ENCODE results near the gene TGIF2. TPM values are rescaled to one million over a fixed set of nuclear protein-coding genes. Genes with fewer than 3 reads are reported as not detected.

The TGIF2 gene
- total and polyA plus RNA-seq, 9 donors = 18.0 to 31.1 (median 24.8) TPM

GRCh38 chr20:36547186-36548005 is 26.0 kb upstream of the TGIF2 start:
- peaks cover 52% of the 10 kb centered on the region for H3K36me3 ChIP-seq (ENCODE audit: control insufficient read depth, insufficient read depth, low read length)

GRCh38 chr20:36548006-36548315 is 25.4 kb upstream of the TGIF2 start:
- no peaks in the 10 kb centered on the region for H3K9me3 ChIP-seq (replicated peaks; ENCODE audit: control insufficient read depth, low read depth, low read length)
- no peaks in the 10 kb centered on the region for H3K27me3 ChIP-seq (ENCODE audit: control insufficient read depth, insufficient read depth, low read length)
- H3K4me3 ChIP-seq (ENCODE audit: low read length) = no peak overlapping the region
- DNase-seq = no peak
- H3K36me3 ChIP-seq (ENCODE audit: control insufficient read depth, insufficient read depth, low read length) = peaks cover 52% of the 10 kb centered on the region
- 64% methylated on average over 7 of the region's 12 CpGs for WGBS (ENCODE audit: insufficient coverage)
- H3K27ac ChIP-seq (ENCODE audit: low read length) = no peak overlapping the region
- H3K4me1 ChIP-seq (ENCODE audit: control insufficient read depth, insufficient read depth, low read length) = peaks cover 32% of the 10 kb centered on the region

More at GRCh38 chr20:36547186-36548005, 26.0 kb upstream of the TGIF2 start:
- H3K27ac ChIP-seq (ENCODE audit: low read length) = no peak overlapping the region
- no peaks in the 10 kb centered on the region for H3K27me3 ChIP-seq (ENCODE audit: control insufficient read depth, insufficient read depth, low read length)
- peaks cover 37% of the 10 kb centered on the region for H3K4me1 ChIP-seq (ENCODE audit: control insufficient read depth, insufficient read depth, low read length)
- DNase-seq = no peak
- no peaks in the 10 kb centered on the region for H3K9me3 ChIP-seq (replicated peaks; ENCODE audit: control insufficient read depth, low read depth, low read length)
- H3K4me3 ChIP-seq (ENCODE audit: low read length) = no peak overlapping the region
- WGBS (ENCODE audit: insufficient coverage) = 80% methylated on average over 8 of the region's 12 CpGs

- H3K36me3 ChIP-seq (ENCODE audit: control insufficient read depth, insufficient read depth, low read length) = peaks cover 48% of the 10 kb centered on the region
- no peaks in the 10 kb centered on the region for H3K27me3 ChIP-seq (ENCODE audit: control insufficient read depth, insufficient read depth, low read length)
- no peak for DNase-seq
- no peak overlapping the region for H3K27ac ChIP-seq (ENCODE audit: low read length)
- 78% methylated on average over 11 of the region's 23 CpGs for WGBS (ENCODE audit: insufficient coverage)
- no peak overlapping the region for H3K4me3 ChIP-seq (ENCODE audit: low read length)
- peaks cover 22% of the 10 kb centered on the region for H3K4me1 ChIP-seq (ENCODE audit: control insufficient read depth, insufficient read depth, low read length)
- no peaks in the 10 kb centered on the region for H3K9me3 ChIP-seq (replicated peaks; ENCODE audit: control insufficient read depth, low read depth, low read length)
These were observed 24.4 kb upstream of the TGIF2 start for GRCh38 chr20:36548704-36549627.

- Histone ChIP-seq H3K27ac (ENCODE audit: low read length) (no peak overlapping the region), H3K36me3 (ENCODE audit: control insufficient read depth, insufficient read depth, low read length) (peaks cover 44% of the 10 kb centered on the region), H3K27me3 (ENCODE audit: control insufficient read depth, insufficient read depth, low read length) (no peaks in the 10 kb centered on the region), H3K4me1 (ENCODE audit: control insufficient read depth, insufficient read depth, low read length) (peaks cover 16% of the 10 kb centered on the region), H3K9me3 (replicated peaks; ENCODE audit: control insufficient read depth, low read depth, low read length) (no peaks in the 10 kb centered on the region), H3K4me3 (ENCODE audit: low read length) (no peak overlapping the region)
- WGBS (ENCODE audit: insufficient coverage) = 100% methylated on average over 1 of the region's 9 CpGs
- DNase-seq = no peak
These were observed 23.8 kb upstream of the TGIF2 start for GRCh38 chr20:36549628-36549941.

- 79% methylated on average over 14 of the region's 16 CpGs for WGBS (ENCODE audit: insufficient coverage)
- no peaks in the 10 kb centered on the region for H3K27me3 ChIP-seq (ENCODE audit: control insufficient read depth, insufficient read depth, low read length)
- peaks cover 39% of the 10 kb centered on the region for H3K36me3 ChIP-seq (ENCODE audit: control insufficient read depth, insufficient read depth, low read length)
- no peak for DNase-seq
- peaks cover 11% of the 10 kb centered on the region for H3K4me1 ChIP-seq (ENCODE audit: control insufficient read depth, insufficient read depth, low read length)
- no peak overlapping the region for H3K27ac ChIP-seq (ENCODE audit: low read length)
- H3K4me3 ChIP-seq (ENCODE audit: low read length) = no peak overlapping the region
- no peaks in the 10 kb centered on the region for H3K9me3 ChIP-seq (replicated peaks; ENCODE audit: control insufficient read depth, low read depth, low read length)
These were observed 23.2 kb upstream of the TGIF2 start for GRCh38 chr20:36549942-36550789.

GRCh38 chr20:36550790-36551299 is 22.6 kb upstream of the TGIF2 start:
- no peak for DNase-seq
- 71% methylated on average over 10 of the region's 15 CpGs for WGBS (ENCODE audit: insufficient coverage)
- no peak overlapping the region for H3K4me3 ChIP-seq (ENCODE audit: low read length)
- H3K4me1 ChIP-seq (ENCODE audit: control insufficient read depth, insufficient read depth, low read length) = peaks cover 11% of the 10 kb centered on the region
- no peaks in the 10 kb centered on the region for H3K27me3 ChIP-seq (ENCODE audit: control insufficient read depth, insufficient read depth, low read length)
- H3K27ac ChIP-seq (ENCODE audit: low read length) = no peak overlapping the region
- peaks cover 37% of the 10 kb centered on the region for H3K36me3 ChIP-seq (ENCODE audit: control insufficient read depth, insufficient read depth, low read length)
- no peaks in the 10 kb centered on the region for H3K9me3 ChIP-seq (replicated peaks; ENCODE audit: control insufficient read depth, low read depth, low read length)

GRCh38 chr20:36555248-36555647 is 18.1 kb upstream of the TGIF2 start:
- no peaks in the 10 kb centered on the region for H3K9me3 ChIP-seq (replicated peaks; ENCODE audit: control insufficient read depth, low read depth, low read length)
- 60% methylated on average over 1 of the region's 2 CpGs for WGBS (ENCODE audit: insufficient coverage)
- no peaks in the 10 kb centered on the region for H3K36me3 ChIP-seq (ENCODE audit: control insufficient read depth, insufficient read depth, low read length)
- H3K4me3 ChIP-seq (ENCODE audit: low read length) = no peak overlapping the region
- H3K4me1 ChIP-seq (ENCODE audit: control insufficient read depth, insufficient read depth, low read length) = peaks cover 2% of the 10 kb centered on the region
- no peak overlapping the region for H3K27ac ChIP-seq (ENCODE audit: low read length)
- H3K27me3 ChIP-seq (ENCODE audit: control insufficient read depth, insufficient read depth, low read length) = no peaks in the 10 kb centered on the region
- no peak for DNase-seq

- no peaks in the 10 kb centered on the region for H3K36me3 ChIP-seq (ENCODE audit: control insufficient read depth, insufficient read depth, low read length)
- H3K4me1 ChIP-seq (ENCODE audit: control insufficient read depth, insufficient read depth, low read length) = no peaks in the 10 kb centered on the region
- WGBS (ENCODE audit: insufficient coverage) = 40% methylated on average over 2 of the region's 2 CpGs
- H3K27me3 ChIP-seq (ENCODE audit: control insufficient read depth, insufficient read depth, low read length) = no peaks in the 10 kb centered on the region
- H3K4me3 ChIP-seq (ENCODE audit: low read length) = no peak overlapping the region
- DNase-seq = no peak
- peaks cover 8% of the 10 kb centered on the region for H3K9me3 ChIP-seq (replicated peaks; ENCODE audit: control insufficient read depth, low read depth, low read length)
- H3K27ac ChIP-seq (ENCODE audit: low read length) = no peak overlapping the region
These were observed 10.7 kb upstream of the TGIF2 start for GRCh38 chr20:36562724-36563123.

- Histone ChIP-seq H3K9me3 (replicated peaks; ENCODE audit: control insufficient read depth, low read depth, low read length) (peaks cover 8% of the 10 kb centered on the region), H3K4me1 (ENCODE audit: control insufficient read depth, insufficient read depth, low read length) (no peaks in the 10 kb centered on the region), H3K27me3 (ENCODE audit: control insufficient read depth, insufficient read depth, low read length) (no peaks in the 10 kb centered on the region), H3K27ac (ENCODE audit: low read length) (no peak overlapping the region), H3K36me3 (ENCODE audit: control insufficient read depth, insufficient read depth, low read length) (no peaks in the 10 kb centered on the region), H3K4me3 (ENCODE audit: low read length) (no peak overlapping the region)
- WGBS (ENCODE audit: insufficient coverage) = no CpG with 5 or more reads among the region's 1 CpG
- no peak for DNase-seq
These were observed 10.0 kb upstream of the TGIF2 start for GRCh38 chr20:36563374-36563773.
